Dedifferentiated amniotic fluid mesenchymal stem cell (primary cell): Measurements from ENCODE around the gene ERICH3.

ENCODE experiments used
- DNase-seq: peaks from one replicate; pipeline ENCODE4 v3.0.0-alpha.2; 2016; ENCODE audit errors: extremely low spot score

ERICH3 gene

GRCh38 chr1:74673351-74674111 is at the start of gene ERICH3:
Gene ERICH3 (minus strand): TSS chr1:74673792. CDS start chr1:74673519, 273 bp downstream.
- DNase-seq, result no peak

- no peak for DNase-seq
Measured at GRCh38 chr1:74717626-74718025, 44.0 kb upstream of the ERICH3 start.

GRCh38 chr1:74716822-74717221 is 43.2 kb upstream of the ERICH3 start:
- DNase-seq, result no peak

DNA sequence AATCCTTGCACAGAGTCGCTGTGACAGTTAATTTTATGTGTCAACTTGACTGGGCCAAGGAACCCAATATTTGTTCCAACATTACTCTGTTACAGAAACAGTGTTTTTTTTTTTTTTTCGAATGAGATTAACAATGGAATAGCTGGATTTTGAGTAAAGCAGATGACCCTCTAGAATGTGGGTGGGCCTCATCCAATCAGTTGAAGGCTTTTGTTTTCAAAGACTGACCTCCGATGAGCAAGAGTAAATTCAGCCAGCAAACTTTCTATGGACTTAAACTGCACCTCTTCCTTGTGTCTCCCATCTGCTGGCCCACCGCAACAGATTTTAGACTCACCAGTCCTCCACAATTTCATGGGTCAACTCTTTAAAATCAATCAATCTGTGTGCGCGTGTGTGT is 42.2 kb upstream of the ERICH3 start:
- no peak for DNase-seq

- no peak for DNase-seq
Measured at GRCh38 chr1:74715236-74715502, 41.6 kb upstream of the ERICH3 start.

DNA sequence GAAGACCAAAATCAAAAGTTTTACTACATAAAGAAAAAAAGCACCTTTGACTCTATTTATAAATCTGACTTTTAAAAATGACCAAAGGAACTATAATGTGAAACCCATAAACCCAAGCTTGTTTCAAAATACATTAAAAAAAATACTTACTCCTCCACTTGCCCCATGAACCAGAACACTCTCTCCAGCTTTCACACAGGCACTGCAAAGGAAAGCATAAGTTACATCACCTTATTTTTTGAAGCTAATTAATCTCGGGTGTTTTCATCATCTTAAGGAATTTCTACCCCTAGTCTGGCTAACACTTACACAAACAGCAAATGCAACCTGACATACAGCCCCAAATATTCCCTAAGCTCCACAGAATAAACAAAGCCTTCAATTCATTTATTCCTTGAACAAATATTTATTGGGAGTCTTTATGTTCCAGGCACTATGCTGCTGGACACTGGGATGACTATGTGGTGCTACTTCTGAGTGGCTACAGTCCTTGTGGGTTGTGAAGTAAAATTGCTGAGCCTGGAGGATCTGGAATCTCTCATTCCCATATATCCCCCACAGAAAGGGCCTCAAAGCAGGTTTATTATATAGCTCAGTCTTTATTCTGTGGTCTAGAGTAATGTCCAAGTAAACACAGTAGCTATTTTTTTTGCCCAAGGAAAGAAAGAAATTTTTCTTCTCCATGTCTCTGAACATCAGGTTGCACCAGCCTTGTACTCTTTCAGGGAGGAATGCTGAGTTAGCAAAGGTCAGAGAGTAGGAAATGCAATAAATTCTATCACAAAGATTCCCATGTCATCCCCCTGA is 41.0 kb upstream of the ERICH3 start:
- DNase-seq, result no peak

- no peak for DNase-seq
Measured at GRCh38 chr1:74713849-74714248, 40.3 kb upstream of the ERICH3 start.

GRCh38 chr1:74712881-74713280 is 39.3 kb upstream of the ERICH3 start:
- DNase-seq, result no peak

GRCh38 chr1:74703386-74704182 is 30.0 kb upstream of the ERICH3 start:
- DNase-seq, result no peak

- no peak for DNase-seq
Measured at GRCh38 chr1:74699331-74699730, 25.7 kb upstream of the ERICH3 start.

DNA sequence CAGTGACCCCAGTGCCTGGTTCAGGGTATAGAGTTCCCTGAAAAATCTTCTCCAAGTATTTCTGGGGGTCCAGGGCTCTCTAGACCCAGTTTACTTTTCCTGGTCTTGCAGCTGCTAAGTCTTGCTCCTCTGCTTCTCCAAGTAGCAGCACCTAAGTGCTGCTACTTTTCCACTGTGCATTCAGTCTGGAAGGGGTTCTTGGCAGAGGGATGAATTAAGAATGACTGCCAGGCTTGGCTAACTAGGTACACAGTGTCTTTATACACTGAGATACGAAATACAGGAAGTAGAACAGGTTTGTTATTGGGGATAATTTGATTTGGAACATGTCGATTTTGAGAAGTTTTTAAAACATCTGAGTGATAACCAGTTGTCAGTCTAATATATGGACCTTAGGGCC is 24.2 kb upstream of the ERICH3 start:
- no peak for DNase-seq

DNA sequence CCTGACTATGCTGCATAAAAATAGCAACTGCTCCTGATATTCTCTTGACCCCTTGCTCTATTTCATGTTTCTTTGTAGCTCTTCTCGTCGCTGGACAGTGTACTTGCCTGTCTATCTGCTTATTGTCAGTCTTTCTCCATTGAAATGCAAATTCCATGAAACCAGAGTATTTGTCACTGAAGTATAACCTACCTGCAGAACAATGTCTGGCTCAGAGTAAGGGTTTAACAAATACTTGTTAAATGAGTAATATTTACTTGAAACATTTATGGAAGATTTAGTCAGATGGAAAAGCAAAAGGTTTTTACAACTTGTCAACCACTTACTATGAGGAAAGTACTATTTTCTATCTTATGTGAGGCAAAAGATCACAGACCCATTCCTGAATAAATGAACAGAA is 19.9 kb upstream of the ERICH3 start:
- peak; percentile 36 for DNase-seq

DNA sequence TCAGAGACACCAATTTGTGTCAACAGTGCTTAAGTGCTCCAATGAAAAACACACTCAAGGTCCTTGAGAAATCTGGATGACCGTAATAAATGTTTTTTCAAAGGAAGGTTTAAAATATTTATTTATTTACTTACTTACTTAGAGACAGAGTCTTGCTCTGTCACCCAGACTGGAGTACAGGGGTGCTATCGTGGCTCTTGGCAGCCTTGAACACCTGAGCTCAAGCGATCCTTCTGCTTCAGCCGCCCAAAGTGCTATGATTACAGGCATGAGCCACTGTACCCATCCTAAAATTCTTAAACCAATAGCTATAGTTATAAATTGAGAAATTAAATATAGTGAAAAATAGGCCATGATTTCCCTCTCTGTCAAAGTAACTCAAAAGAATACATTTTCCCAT is 17.3 kb upstream of the ERICH3 start:
- no peak for DNase-seq

- DNase-seq, result no peak
Measured at GRCh38 chr1:74690364-74690696, 16.7 kb upstream of the ERICH3 start.

DNA sequence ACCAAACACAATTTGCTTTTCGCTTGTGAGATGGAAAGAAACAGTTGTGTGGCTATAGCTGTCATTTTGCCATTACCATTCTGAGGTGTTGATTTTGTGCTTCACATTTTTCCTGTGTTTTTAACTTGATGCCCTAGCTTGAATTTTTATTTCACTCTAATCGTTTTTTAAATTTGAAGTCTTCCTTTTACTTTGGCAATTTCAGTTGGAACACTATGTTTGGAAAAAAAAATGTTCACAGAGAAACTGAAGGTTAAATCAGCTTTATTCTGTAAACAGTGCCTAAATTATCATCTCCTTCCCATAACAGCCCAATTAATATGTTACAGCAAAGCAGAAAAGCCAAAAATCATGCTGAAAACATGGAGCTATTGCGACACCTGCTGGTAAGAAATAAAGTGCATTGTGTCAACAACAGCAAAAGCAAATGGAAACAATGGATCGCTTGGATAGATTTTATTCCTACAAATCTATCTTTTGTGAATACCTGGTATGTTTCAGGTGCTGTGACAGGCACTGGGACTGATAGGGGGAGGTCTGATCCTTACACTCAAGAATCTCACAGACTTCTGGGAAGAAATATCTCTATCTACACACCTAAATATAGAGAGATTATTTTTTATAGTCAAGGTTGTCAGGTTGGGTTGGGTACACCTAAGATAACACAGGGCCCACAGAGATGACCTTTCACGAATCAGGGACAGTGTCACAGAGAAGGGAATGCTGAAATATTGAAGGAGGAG is 16.2 kb upstream of the ERICH3 start:
- peak; percentile 67 for DNase-seq

GRCh38 chr1:74686928-74687327 is 13.3 kb upstream of the ERICH3 start:
- no peak for DNase-seq

DNA sequence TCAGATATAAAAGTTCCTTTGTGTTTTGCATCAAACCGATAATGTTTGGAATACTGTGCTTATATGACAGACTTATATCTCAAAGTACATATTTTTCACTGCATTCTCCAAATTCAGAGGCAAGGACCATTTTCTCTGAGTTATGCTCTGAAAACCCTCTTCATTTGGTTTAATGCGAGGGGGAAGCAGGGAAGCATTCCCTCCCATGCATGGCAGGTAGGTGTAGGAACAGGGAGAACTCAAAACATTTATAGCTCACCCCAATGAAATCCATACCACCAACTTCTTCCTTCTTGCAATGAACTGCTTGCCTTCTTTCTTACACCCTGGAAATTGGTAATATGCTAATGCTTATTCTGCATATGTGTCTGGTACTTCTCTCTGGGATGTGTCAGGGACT is 10.7 kb upstream of the ERICH3 start:
- no peak for DNase-seq

DNA sequence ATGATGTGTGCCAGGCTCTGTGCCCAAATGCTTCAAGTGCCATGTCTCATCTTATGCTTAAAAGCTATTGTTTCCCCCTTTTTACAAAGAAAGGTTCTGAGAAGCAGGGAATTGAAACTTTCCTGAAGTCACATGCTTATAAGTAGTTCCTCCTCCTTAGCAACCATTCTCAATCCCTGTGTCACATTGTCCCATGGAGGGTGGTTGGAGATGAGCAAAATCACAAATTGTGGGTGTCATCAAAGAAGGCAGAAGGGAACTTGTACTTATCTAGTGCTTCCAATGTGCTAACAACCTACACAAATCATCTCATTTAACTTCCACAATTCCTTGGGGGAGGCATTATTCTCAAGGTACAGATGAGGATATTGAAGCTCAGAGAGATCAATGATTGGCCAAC is 10.1 kb upstream of the ERICH3 start:
- DNase-seq, result no peak

DNA sequence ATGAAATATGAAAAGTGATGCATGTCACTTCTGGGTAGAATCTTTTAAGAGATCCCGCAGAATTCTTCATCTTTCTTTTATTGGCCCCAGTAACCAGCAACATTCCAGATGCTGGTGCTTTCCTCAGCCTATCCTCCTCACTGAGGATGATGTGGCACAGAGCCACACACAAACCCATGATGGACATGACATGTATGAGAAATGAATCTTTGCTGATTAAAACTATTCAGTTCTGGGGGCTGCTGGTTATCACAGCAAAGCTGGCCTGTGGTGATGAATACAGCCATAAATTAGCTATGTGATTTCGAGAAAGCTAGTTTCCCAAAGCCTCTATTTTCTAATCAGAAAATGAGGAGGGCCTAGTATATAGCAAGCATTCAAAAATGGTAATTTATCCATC is 8.3 kb upstream of the ERICH3 start:
- DNase-seq, result no peak

GRCh38 chr1:74681449-74681848 is 7.9 kb upstream of the ERICH3 start:
- no peak for DNase-seq

DNA sequence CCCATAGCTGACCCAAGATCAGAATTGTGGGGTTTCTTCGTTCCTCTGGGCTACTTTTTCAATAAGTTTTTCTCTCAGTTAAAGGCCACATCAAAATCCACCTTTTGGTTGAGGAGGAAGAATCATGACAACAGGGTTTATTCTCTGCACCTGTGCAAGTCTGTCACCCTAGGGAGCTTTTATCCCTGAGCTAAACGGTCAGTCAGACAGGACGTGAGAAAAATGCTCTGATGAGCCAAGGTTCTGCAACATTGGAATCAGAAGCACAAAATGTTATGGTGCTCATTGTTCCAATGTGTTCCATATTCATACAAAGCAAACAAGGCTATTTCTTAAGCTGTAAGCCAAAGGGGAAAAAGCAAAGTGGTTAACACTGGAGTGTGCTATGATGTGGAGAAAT is 7.4 kb upstream of the ERICH3 start:
- no peak for DNase-seq

DNA sequence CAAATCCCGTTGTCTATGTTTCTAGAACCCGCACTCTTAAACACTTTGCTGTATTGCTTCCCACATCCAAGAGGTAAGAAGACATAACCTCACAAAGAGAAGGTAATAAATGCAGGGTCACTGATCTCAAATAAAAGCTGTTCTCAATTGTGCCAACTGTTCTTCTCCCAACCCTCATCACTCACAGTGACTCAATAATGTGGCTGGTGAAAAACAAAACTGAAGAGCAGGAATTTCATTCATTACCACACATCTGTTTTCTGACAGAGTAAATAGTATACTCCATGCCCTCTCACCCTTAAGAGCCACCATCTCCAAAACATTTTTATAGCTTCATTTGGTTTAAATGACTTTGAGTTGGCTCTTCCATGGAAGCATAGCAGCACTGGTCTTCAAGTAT is 6.2 kb upstream of the ERICH3 start:
- DNase-seq, result no peak
